Dendritic cell treated with granulocyte-macrophage colony-stimulating factor and Interleukin-4, amounts not matched to agents 40 ng/mL and 50 ng/mL, for 4 days (primary cell): ENCODE data around the gene JMJD4.
A peak's percentile ranks its signal among the peaks of the same experiment; 100 is the strongest.

ENCODE experiments used
- H3K27ac Mint-ChIP-seq: one replicate; pipeline ENCODE4 v1.8.0; 2022; ENCODE audit warnings: mild to moderate bottlenecking, mixed read lengths
- H3K27me3 Mint-ChIP-seq: one replicate; pipeline ENCODE4 v1.8.0; 2022; ENCODE audit warnings: mild to moderate bottlenecking, mixed read lengths
- H3K36me3 Mint-ChIP-seq: one replicate; pipeline ENCODE4 v1.8.0; 2022; ENCODE audit warnings: low read depth, mixed read lengths
- H3K4me1 Mint-ChIP-seq: one replicate; pipeline ENCODE4 v1.8.0; 2022; ENCODE audit warnings: low read depth, mixed read lengths
- H3K4me3 Mint-ChIP-seq: one replicate; pipeline ENCODE4 v1.8.0; 2022; ENCODE audit warnings: mild to moderate bottlenecking, moderate library complexity, mixed read lengths
- H3K9me3 Mint-ChIP-seq: one replicate; pipeline ENCODE4 v1.8.0; 2022; ENCODE audit warnings: mixed read lengths
- intact Hi-C: fragments of 100-400 bp; cut with micrococcal nuclease; formaldehyde crosslinking; loops from one replicate; pipeline ENCODE4 v1.15.0; 2022

Gene JMJD4

GRCh38 chr1:227774051-227774731, 39.1 kb upstream of the JMJD4 start:
- no peak overlapping the region for H3K4me3 Mint-ChIP-seq
- H3K27ac Mint-ChIP-seq, result no peak overlapping the region
- H3K36me3 Mint-ChIP-seq, result peaks cover 68% of the 10 kb centered on the region

GRCh38 chr1:227773558-227773957, 38.5 kb upstream of the JMJD4 start:
- no peak overlapping the region for H3K4me3 Mint-ChIP-seq
- H3K27ac Mint-ChIP-seq, result no peak overlapping the region
- peaks cover 74% of the 10 kb centered on the region for H3K36me3 Mint-ChIP-seq
- intact Hi-C loops, result no loop called here
- H3K27me3 Mint-ChIP-seq, result no peaks in the 10 kb centered on the region
- H3K4me1 Mint-ChIP-seq, result no peaks in the 10 kb centered on the region
- no peaks in the 10 kb centered on the region for H3K9me3 Mint-ChIP-seq

More at GRCh38 chr1:227774051-227774731, 39.1 kb upstream of the JMJD4 start:
- no peaks in the 10 kb centered on the region for H3K4me1 Mint-ChIP-seq
- no peaks in the 10 kb centered on the region for H3K27me3 Mint-ChIP-seq
- intact Hi-C loops, result no loop called here
- H3K9me3 Mint-ChIP-seq, result no peaks in the 10 kb centered on the region

GRCh38 chr1:227771771-227772170, 36.7 kb upstream of the JMJD4 start:
- intact Hi-C loops, result no loop called here
- H3K27ac Mint-ChIP-seq, result no peak overlapping the region
- H3K36me3 Mint-ChIP-seq, result peaks cover 88% of the 10 kb centered on the region
- H3K4me1 Mint-ChIP-seq, result peaks cover 5% of the 10 kb centered on the region
- H3K27me3 Mint-ChIP-seq, result no peaks in the 10 kb centered on the region
- H3K9me3 Mint-ChIP-seq, result no peaks in the 10 kb centered on the region
- no peak overlapping the region for H3K4me3 Mint-ChIP-seq

- Mint-ChIP-seq H3K4me1 (peaks cover 10% of the 10 kb centered on the region), H3K27me3 (no peaks in the 10 kb centered on the region), H3K36me3 (peaks cover 87% of the 10 kb centered on the region), H3K9me3 (no peaks in the 10 kb centered on the region), H3K27ac (no peak overlapping the region), H3K4me3 (no peak overlapping the region)
- intact Hi-C loops, result no loop called here
Measured at GRCh38 chr1:227771326-227771725, 36.2 kb upstream of the JMJD4 start.

- no peaks in the 10 kb centered on the region for H3K9me3 Mint-ChIP-seq
- H3K4me1 Mint-ChIP-seq, result peaks cover 15% of the 10 kb centered on the region
- H3K4me3 Mint-ChIP-seq, result no peak overlapping the region
- H3K27me3 Mint-ChIP-seq, result no peaks in the 10 kb centered on the region
- peaks cover 82% of the 10 kb centered on the region for H3K36me3 Mint-ChIP-seq
- intact Hi-C loops, result no loop called here
- no peak overlapping the region for H3K27ac Mint-ChIP-seq
Measured at GRCh38 chr1:227770812-227771211, 35.7 kb upstream of the JMJD4 start.

GRCh38 chr1:227769936-227770494, 34.9 kb upstream of the JMJD4 start:
- Mint-ChIP-seq H3K4me3 (no peak overlapping the region), H3K27ac (no peak overlapping the region), H3K27me3 (no peaks in the 10 kb centered on the region), H3K4me1 (peaks cover 20% of the 10 kb centered on the region), H3K9me3 (no peaks in the 10 kb centered on the region), H3K36me3 (peaks cover 74% of the 10 kb centered on the region)
- intact Hi-C loops, result no loop called here

- intact Hi-C loops, result no loop called here
- no peaks in the 10 kb centered on the region for H3K27me3 Mint-ChIP-seq
- H3K4me1 Mint-ChIP-seq, result peaks cover 20% of the 10 kb centered on the region
- H3K27ac Mint-ChIP-seq, result no peak overlapping the region
- H3K9me3 Mint-ChIP-seq, result no peaks in the 10 kb centered on the region
- H3K4me3 Mint-ChIP-seq, result no peak overlapping the region
- peaks cover 72% of the 10 kb centered on the region for H3K36me3 Mint-ChIP-seq
Measured at GRCh38 chr1:227769047-227769935, 34.2 kb upstream of the JMJD4 start.

- H3K4me3 Mint-ChIP-seq, result no peak overlapping the region
- H3K36me3 Mint-ChIP-seq, result peaks cover 72% of the 10 kb centered on the region
- no peaks in the 10 kb centered on the region for H3K27me3 Mint-ChIP-seq
- intact Hi-C loops, result no loop called here
- no peaks in the 10 kb centered on the region for H3K9me3 Mint-ChIP-seq
- H3K4me1 Mint-ChIP-seq, result peaks cover 20% of the 10 kb centered on the region
- H3K27ac Mint-ChIP-seq, result no peak overlapping the region
Measured at GRCh38 chr1:227768640-227769039, 33.5 kb upstream of the JMJD4 start.

GRCh38 chr1:227768125-227768439, 33.0 kb upstream of the JMJD4 start:
- H3K4me1 Mint-ChIP-seq, result peaks cover 20% of the 10 kb centered on the region
- intact Hi-C loops, result no loop called here

GRCh38 chr1:227767401-227768124, 32.5 kb upstream of the JMJD4 start:
- H3K27me3 Mint-ChIP-seq, result no peaks in the 10 kb centered on the region
- H3K4me1 Mint-ChIP-seq, result peaks cover 22% of the 10 kb centered on the region
- H3K9me3 Mint-ChIP-seq, result no peaks in the 10 kb centered on the region
- intact Hi-C loops, result no loop called here
- no peak overlapping the region for H3K4me3 Mint-ChIP-seq
- peak overlapping the region; percentile 56 for H3K27ac Mint-ChIP-seq
- H3K36me3 Mint-ChIP-seq, result peaks cover 76% of the 10 kb centered on the region

More at GRCh38 chr1:227768125-227768439, 33.0 kb upstream of the JMJD4 start:
- peaks cover 76% of the 10 kb centered on the region for H3K36me3 Mint-ChIP-seq
- H3K27me3 Mint-ChIP-seq, result no peaks in the 10 kb centered on the region
- H3K27ac Mint-ChIP-seq, result no peak overlapping the region
- H3K4me3 Mint-ChIP-seq, result no peak overlapping the region
- no peaks in the 10 kb centered on the region for H3K9me3 Mint-ChIP-seq

- intact Hi-C loops, result no loop called here
- H3K36me3 Mint-ChIP-seq, result peaks cover 73% of the 10 kb centered on the region
- no peaks in the 10 kb centered on the region for H3K9me3 Mint-ChIP-seq
Measured at GRCh38 chr1:227766653-227767277, 31.7 kb upstream of the JMJD4 start.

GRCh38 chr1:227766015-227766634, 31.0 kb upstream of the JMJD4 start:
- H3K27me3 Mint-ChIP-seq, result no peaks in the 10 kb centered on the region
- no peak overlapping the region for H3K4me3 Mint-ChIP-seq
- H3K27ac Mint-ChIP-seq, result no peak overlapping the region
- peaks cover 30% of the 10 kb centered on the region for H3K4me1 Mint-ChIP-seq
- H3K36me3 Mint-ChIP-seq, result peaks cover 73% of the 10 kb centered on the region
- no peaks in the 10 kb centered on the region for H3K9me3 Mint-ChIP-seq
- intact Hi-C loops, result no loop called here

More at GRCh38 chr1:227766653-227767277, 31.7 kb upstream of the JMJD4 start:
- H3K4me3 Mint-ChIP-seq, result no peak overlapping the region
- H3K27ac Mint-ChIP-seq, result peak overlapping the region; percentile 56
- H3K4me1 Mint-ChIP-seq, result peaks cover 30% of the 10 kb centered on the region
- H3K27me3 Mint-ChIP-seq, result no peaks in the 10 kb centered on the region
